ENCODE measurements around the gene CHD1. TPM values are rescaled to one million over a fixed set of nuclear protein-coding genes. Genes with fewer than 3 reads are reported as not detected.

Gene CHD1
- total and polyA plus RNA-seq, 9 of the 15 experiments (the other 6 are each of a cell fraction or from before 2014, with no cell fraction given): 27.3 to 133 (median 58.7) TPM

GRCh38 chr5:98928873-98929709 is at the start of gene CHD1 (continued):
- TF ChIP-seq CREB5 (CRISPR knock-in tag; IDR thresholded peaks at IDR 0.05): no peak
- TF ChIP-seq ZNF212 (CRISPR knock-in tag; IDR thresholded peaks at IDR 0.05): no peak
- TF ChIP-seq ZBTB49 (CRISPR knock-in tag; IDR thresholded peaks at IDR 0.05; ENCODE audit: borderline replicate concordance): no peak
- TF ChIP-seq FOXP4 (CRISPR knock-in tag; IDR thresholded peaks at IDR 0.05; ENCODE audit: borderline replicate concordance): 0 out of 2 replicates have a peak, but pooled peaks have one; percentile 40
- TF ChIP-seq NFE2L1 (tag; IDR thresholded peaks at IDR 0.05; ENCODE audit: borderline replicate concordance, low read depth): no peak
- no peak for TF ChIP-seq ZC3H11A (IDR thresholded peaks at IDR 0.05; ENCODE audit: low read depth, low read length)
- no peak for TF ChIP-seq CHD4 (IDR thresholded peaks at IDR 0.05; ENCODE audit: insufficient read depth, insufficient replicate concordance, low read depth, low read length, poor library complexity, severe bottlenecking)
- TF ChIP-seq SRSF9 (IDR thresholded peaks at IDR 0.05; ENCODE audit: borderline replicate concordance, low read depth, low read length): no peak
- TF ChIP-seq GTF2B (IDR thresholded peaks at IDR 0.05; ENCODE audit: extremely low read depth, insufficient read length): peak; percentile 20
- TF ChIP-seq ZNF79 (CRISPR knock-in tag; IDR thresholded peaks at IDR 0.05; ENCODE audit: low read depth): no peak
- TF ChIP-seq ZNF146 (CRISPR knock-in tag; IDR thresholded peaks at IDR 0.05; ENCODE audit: unreplicated experiment): peak; percentile 22
- no peak for TF ChIP-seq CREBBP (IDR thresholded peaks at IDR 0.05; ENCODE audit: low read depth, low read length)
- peak; percentile 40 to 86; a peak in 2 of 4 replicates for TF ChIP-seq TEAD1 (CRISPR knock-in tag; IDR thresholded peaks at IDR 0.05)
- TF ChIP-seq TAF15 (IDR thresholded peaks at IDR 0.05; ENCODE audit: low read depth, low read length): no peak
- TF ChIP-seq HES1 (IDR thresholded peaks at IDR 0.05; ENCODE audit: low read depth): no peak
